HUES48 (cell line): ENCODE measurements around the gene AEBP1.

Source experiments
- H3K27ac ChIP-seq: one replicate; pipeline ENCODE4 v1.7.0; 2013; ENCODE audit warnings: low read depth, low read length, inconsistent platforms
- H3K27me3 ChIP-seq: 2 replicates; pipeline ENCODE4 v1.6.1; 2013; ENCODE audit warnings: mild to moderate bottlenecking, low read length; ENCODE audit not compliant: control insufficient read depth, insufficient read depth
- H3K36me3 ChIP-seq: 2 replicates; pipeline ENCODE4 v1.6.1; 2013; ENCODE audit warnings: low read length; ENCODE audit not compliant: control insufficient read depth, insufficient read depth
- H3K4me1 ChIP-seq: 2 replicates; pipeline ENCODE4 v1.6.1; 2013; ENCODE audit warnings: mild to moderate bottlenecking, low read length; ENCODE audit not compliant: control insufficient read depth, insufficient read depth
- H3K4me3 ChIP-seq: 2 replicates; pipeline ENCODE4 v1.5.1; 2013; ENCODE audit warnings: mild to moderate bottlenecking, low read depth, low read length
- H3K9ac ChIP-seq: 2 replicates; pipeline ENCODE4 v1.6.1; 2013; ENCODE audit warnings: mild to moderate bottlenecking, low read depth, low read length, moderate library complexity
- H3K9me3 ChIP-seq: 2 replicates; pipeline ENCODE4 v1.6.1; 2013; ENCODE audit warnings: low read length; ENCODE audit not compliant: control insufficient read depth, insufficient read depth

AEBP1 gene

GRCh38 chr7:44079331-44080021, 24.7 kb upstream of the AEBP1 start:
- Histone ChIP-seq H3K4me1 (0 out of 2 replicates have a peak, but pooled peaks cover 4% of the 10 kb centered on the region), H3K4me3 (no peak overlapping the region), H3K9me3 (no peaks in the 10 kb centered on the region), H3K27ac (no peak overlapping the region), H3K9ac (no peak overlapping the region), H3K36me3 (peaks cover 59% of the 10 kb centered on the region), H3K27me3 (peaks cover 5% of the 10 kb centered on the region)

- H3K27me3 ChIP-seq, result peaks cover 5% of the 10 kb centered on the region
- H3K9me3 ChIP-seq, result no peaks in the 10 kb centered on the region
- H3K27ac ChIP-seq, result no peak overlapping the region
- H3K4me1 ChIP-seq, result 0 out of 2 replicates have a peak, but pooled peaks cover 4% of the 10 kb centered on the region
- H3K9ac ChIP-seq, result no peak overlapping the region
- no peak overlapping the region for H3K4me3 ChIP-seq
- peaks cover 59% of the 10 kb centered on the region for H3K36me3 ChIP-seq
These were observed 24.0 kb upstream of the AEBP1 start for GRCh38 chr7:44080118-44080517.

- peaks cover 5% of the 10 kb centered on the region for H3K27me3 ChIP-seq
- H3K27ac ChIP-seq, result no peak overlapping the region
- H3K4me1 ChIP-seq, result 0 out of 2 replicates have a peak, but pooled peaks cover 4% of the 10 kb centered on the region
- H3K4me3 ChIP-seq, result peak overlapping the region; percentile 77; the same call in 1 of the 2 replicates
- no peak overlapping the region for H3K9ac ChIP-seq
- H3K9me3 ChIP-seq, result no peaks in the 10 kb centered on the region
- H3K36me3 ChIP-seq, result peaks cover 52% of the 10 kb centered on the region
These were observed 23.4 kb upstream of the AEBP1 start for GRCh38 chr7:44080686-44081265.

GRCh38 chr7:44081266-44081748, 22.8 kb upstream of the AEBP1 start:
- H3K9me3 ChIP-seq, result no peaks in the 10 kb centered on the region
- no peak overlapping the region for H3K9ac ChIP-seq
- 0 out of 2 replicates have a peak, but pooled peaks cover 4% of the 10 kb centered on the region for H3K4me1 ChIP-seq
- peak overlapping the region; percentile 77; the same call in 1 of the 2 replicates for H3K4me3 ChIP-seq
- no peak overlapping the region for H3K27ac ChIP-seq
- H3K27me3 ChIP-seq, result peaks cover 5% of the 10 kb centered on the region
- H3K36me3 ChIP-seq, result peaks cover 47% of the 10 kb centered on the region

GRCh38 chr7:44082541-44083207, 21.5 kb upstream of the AEBP1 start:
- Histone ChIP-seq H3K9me3 (no peaks in the 10 kb centered on the region), H3K27ac (no peak overlapping the region), H3K36me3 (peaks cover 33% of the 10 kb centered on the region)

GRCh38 chr7:44083796-44084195, 20.3 kb upstream of the AEBP1 start:
- no peak overlapping the region for H3K4me3 ChIP-seq
- no peak overlapping the region for H3K27ac ChIP-seq
- H3K9ac ChIP-seq, result no peak overlapping the region
- peaks cover 5% of the 10 kb centered on the region for H3K27me3 ChIP-seq
- peaks cover 22% of the 10 kb centered on the region for H3K36me3 ChIP-seq
- H3K4me1 ChIP-seq, result 0 out of 2 replicates have a peak, but pooled peaks cover 4% of the 10 kb centered on the region
- H3K9me3 ChIP-seq, result no peaks in the 10 kb centered on the region

More at GRCh38 chr7:44082541-44083207, 21.5 kb upstream of the AEBP1 start:
- Histone ChIP-seq H3K27me3 (peaks cover 5% of the 10 kb centered on the region), H3K4me3 (peak overlapping the region; percentile 71), H3K9ac (peak overlapping the region; percentile 34; the same call in 1 of the 2 replicates), H3K4me1 (0 out of 2 replicates have a peak, but pooled peaks cover 4% of the 10 kb centered on the region)

GRCh38 chr7:44084701-44085100, 19.4 kb upstream of the AEBP1 start:
- Histone ChIP-seq H3K9me3 (no peaks in the 10 kb centered on the region), H3K27ac (no peak overlapping the region), H3K4me3 (no peak overlapping the region), H3K27me3 (peaks cover 5% of the 10 kb centered on the region), H3K36me3 (peaks cover 14% of the 10 kb centered on the region), H3K9ac (no peak overlapping the region), H3K4me1 (0 out of 2 replicates have a peak, but pooled peaks cover 4% of the 10 kb centered on the region)

GRCh38 chr7:44085546-44085945, 18.6 kb upstream of the AEBP1 start:
- peaks cover 5% of the 10 kb centered on the region for H3K27me3 ChIP-seq
- H3K4me3 ChIP-seq, result no peak overlapping the region
- 0 out of 2 replicates have a peak, but pooled peaks cover 4% of the 10 kb centered on the region for H3K4me1 ChIP-seq
- no peak overlapping the region for H3K27ac ChIP-seq
- no peak overlapping the region for H3K9ac ChIP-seq
- no peaks in the 10 kb centered on the region for H3K9me3 ChIP-seq
- peaks cover 5% of the 10 kb centered on the region; the same call in 1 of the 2 replicates for H3K36me3 ChIP-seq

- Histone ChIP-seq H3K27ac (no peak overlapping the region), H3K36me3 (no peaks in the 10 kb centered on the region), H3K4me1 (0 out of 2 replicates have a peak, but pooled peaks cover 4% of the 10 kb centered on the region), H3K9me3 (no peaks in the 10 kb centered on the region), H3K9ac (no peak overlapping the region), H3K27me3 (peaks cover 5% of the 10 kb centered on the region), H3K4me3 (no peak overlapping the region)
These were observed 17.5 kb upstream of the AEBP1 start for GRCh38 chr7:44086627-44087026.

- no peak overlapping the region for H3K9ac ChIP-seq
- no peaks in the 10 kb centered on the region for H3K9me3 ChIP-seq
- H3K27me3 ChIP-seq, result peaks cover 3% of the 10 kb centered on the region
- no peak overlapping the region for H3K4me3 ChIP-seq
- no peaks in the 10 kb centered on the region for H3K36me3 ChIP-seq
- no peak overlapping the region for H3K27ac ChIP-seq
- 0 out of 2 replicates have a peak, but pooled peaks cover under 1% of the 10 kb centered on the region for H3K4me1 ChIP-seq
These were observed 16.0 kb upstream of the AEBP1 start for GRCh38 chr7:44087911-44088838.
